HCT116 (cell line): ENCODE data around the gene SPR. TPM values are rescaled to one million over a fixed set of nuclear protein-coding genes. Genes with fewer than 3 reads are reported as not detected.
A peak's percentile ranks its signal among the peaks of the same experiment; 100 is the strongest.

Experiments used
- ATAC-seq: fragments of 200-7000 bp; cut with Tn5 transposase; 2 replicates; pipeline ENCODE4 v1.9.1; 2020; ENCODE audit warnings: mild to moderate bottlenecking, moderate library complexity
- BruUV-seq: library from RNA; stranded (reverse); fragments of 400-500 nt; replicated peaks from 2 replicates; lab custom pipeline; 2021; lab: Mats Ljungman, UMichigan
- CTCF ChIA-PET: fragments of 300-600 bp; sonication (Branson Sonifier 250); formaldehyde crosslinking; loops from one replicate; lab custom pipeline; 2021; ENCODE audit warnings: antibody characterized with exemption; lab: Charles Lee
- POLR2A ChIA-PET: fragments of 300-600, 350-600 bp; sonication (Branson Sonifier 250); formaldehyde crosslinking; loops from one replicate; lab custom pipeline; 2021; ENCODE audit warnings: antibody characterized with exemption; lab: Charles Lee
- RAD21 ChIA-PET, 2 experiments: fragments of 300-600 bp; sonication (Branson Sonifier 250); formaldehyde crosslinking; loops; one replicate each; lab custom pipeline; 2023; ENCODE audit warnings: low total read pairs in 2 of 2; ENCODE audit not compliant: uncharacterized antibody in 2 of 2, unreplicated experiment in 2 of 2, low non-redundant PET in 1 of 2; lab: Charles Lee
- DNase-seq: peaks from one replicate; pipeline ENCODE4 v3.0.0-alpha.2; 2010; ENCODE audit warnings: low read depth, low spot score
- H2AFZ ChIP-seq: fragments of 200-600 bp; shearing (Covaris generic), sonication (generic); 2 replicates; pipeline ENCODE4 v1.6.1; 2017; ENCODE audit warnings: low read depth, mixed run types, mixed read lengths, antibody characterized with exemption, low read length; ENCODE audit not compliant: poor library complexity, severe bottlenecking
- H3K27ac ChIP-seq: 2 replicates; pipeline ENCODE4 v1.5.1; 2012; ENCODE audit warnings: low read depth, low read length
- H3K27me3 ChIP-seq: fragments of 200-600 bp; sonication (generic); 2 replicates; pipeline ENCODE4 v1.6.1; 2016; ENCODE audit warnings: mixed run types, low read length, mixed read lengths; ENCODE audit not compliant: insufficient read depth
- H3K36me3 ChIP-seq, 2 experiments: fragments of 200-500 bp in 1 of 2; fragments of 200-600 bp in 1 of 2; sonication (Bioruptor generic) in 1 of 2; sonication (generic) in 1 of 2; 2 replicates each; pipeline versions ENCODE4 v1.5.1 to v1.6.1; 2014 to 2016; ENCODE audit warnings: low read length in 2 of 2, inconsistent platforms in 1 of 2, mixed read lengths in 1 of 2, mixed run types in 1 of 2; ENCODE audit not compliant: insufficient read depth in 2 of 2, control insufficient read depth in 1 of 2
- H3K4me1 ChIP-seq, 2 experiments: fragments of 200-600 bp in 1 of 2; sonication (generic) in 1 of 2; 2 replicates each; pipeline versions ENCODE4 v1.5.1 to v1.6.1; 2012 to 2017; ENCODE audit warnings: low read length in 2 of 2, inconsistent platforms in 1 of 2, mild to moderate bottlenecking in 1 of 2, mixed read lengths in 1 of 2, mixed run types in 1 of 2, moderate library complexity in 1 of 2; ENCODE audit not compliant: insufficient read depth in 2 of 2, control insufficient read depth in 1 of 2
- H3K4me2 ChIP-seq: fragments of 200-600 bp; sonication (generic); 2 replicates; pipeline ENCODE4 v1.6.1; 2017; ENCODE audit warnings: mixed run types, low read length, mixed read lengths
- H3K4me3 ChIP-seq, 2 experiments: fragments of 200-600 bp in 1 of 2; sonication (generic) in 1 of 2; replicated peaks in 1 of 2; 2 replicates each; pipeline ENCODE4 v1.5.1; 2011 to 2016; ENCODE audit warnings: low read length in 2 of 2, control low read depth in 1 of 2, low read depth in 1 of 2, mild to moderate bottlenecking in 1 of 2, mixed read lengths in 1 of 2, mixed run types in 1 of 2
- H3K79me2 ChIP-seq: fragments of 200-600 bp; sonication (generic); 2 replicates; pipeline ENCODE4 v1.6.1; 2017; ENCODE audit warnings: mild to moderate bottlenecking, mixed run types, low read length, moderate library complexity, mixed read lengths; ENCODE audit not compliant: insufficient read depth
- H3K9ac ChIP-seq: fragments of 200-600 bp; sonication (generic); 2 replicates; pipeline ENCODE4 v1.6.1; 2016; ENCODE audit warnings: low read length, mixed read lengths
- H3K9me2 ChIP-seq: fragments of 200-600 bp; sonication (generic), shearing (Covaris generic); 2 replicates; pipeline ENCODE4 v1.6.1; 2017; ENCODE audit warnings: mixed run types, mild to moderate bottlenecking, moderate library complexity; ENCODE audit not compliant: insufficient read depth
- H3K9me3 ChIP-seq, 2 experiments: fragments of 200-500 bp in 1 of 2; fragments of 200-600 bp in 1 of 2; sonication (Bioruptor generic) in 1 of 2; sonication (generic) in 1 of 2; 2 replicates each; pipeline ENCODE4 v1.6.1; 2014 to 2017; ENCODE audit warnings: low read length in 2 of 2, mixed read lengths in 2 of 2, inconsistent platforms in 1 of 2, low read depth in 1 of 2, mild to moderate bottlenecking in 1 of 2, mixed run types in 1 of 2, moderate library complexity in 1 of 2; ENCODE audit not compliant: control insufficient read depth in 1 of 2, insufficient read depth in 1 of 2
- H4K20me1 ChIP-seq: fragments of 200-600 bp; sonication (generic), shearing (Covaris generic); 2 replicates; pipeline ENCODE4 v1.6.1; 2017; ENCODE audit warnings: mixed run types, mild to moderate bottlenecking, moderate library complexity; ENCODE audit not compliant: insufficient read depth
- FOSL1 ChIP-seq: IDR thresholded peaks from 2 replicates; pipeline ENCODE4 v1.6.1; 2012; ENCODE audit warnings: low read depth
- JUND ChIP-seq: IDR thresholded peaks from 2 replicates; pipeline ENCODE4 v1.6.1; 2012
- intact Hi-C: fragments of 100-400 bp; cut with micrococcal nuclease; formaldehyde crosslinking; loops from 2 replicates; pipeline ENCODE4 v1.10.0; 2022
- total RNA-seq: library from RNA; stranded (reverse); gene quantifications from one replicate; pipeline ENCODE4 v1.2.1, GENCODE V29; 2021; ENCODE audit not compliant: unreplicated experiment
- TF ChIP-seq, protein P1 (sequence below), 3 experiments: fragments of 200-600 bp in 1 of 3; sonication (generic) in 1 of 3; IDR thresholded peaks in 2 of 3; conservative IDR thresholded peaks in 1 of 3; 2 replicates each; pipeline ENCODE4 v1.5.1; 2012 to 2017; ENCODE audit warnings: low read depth in 2 of 3, low read length in 2 of 3, antibody characterized with exemption in 1 of 3, borderline replicate concordance in 1 of 3, control low read depth in 1 of 3, mild to moderate bottlenecking in 1 of 3, mixed read lengths in 1 of 3, mixed run types in 1 of 3, moderate library complexity in 1 of 3; ENCODE audit not compliant: insufficient read depth in 1 of 3

The SPR gene
- total RNA-seq, 1 experiment from 2014 or later = 66.9 TPM

DNA sequence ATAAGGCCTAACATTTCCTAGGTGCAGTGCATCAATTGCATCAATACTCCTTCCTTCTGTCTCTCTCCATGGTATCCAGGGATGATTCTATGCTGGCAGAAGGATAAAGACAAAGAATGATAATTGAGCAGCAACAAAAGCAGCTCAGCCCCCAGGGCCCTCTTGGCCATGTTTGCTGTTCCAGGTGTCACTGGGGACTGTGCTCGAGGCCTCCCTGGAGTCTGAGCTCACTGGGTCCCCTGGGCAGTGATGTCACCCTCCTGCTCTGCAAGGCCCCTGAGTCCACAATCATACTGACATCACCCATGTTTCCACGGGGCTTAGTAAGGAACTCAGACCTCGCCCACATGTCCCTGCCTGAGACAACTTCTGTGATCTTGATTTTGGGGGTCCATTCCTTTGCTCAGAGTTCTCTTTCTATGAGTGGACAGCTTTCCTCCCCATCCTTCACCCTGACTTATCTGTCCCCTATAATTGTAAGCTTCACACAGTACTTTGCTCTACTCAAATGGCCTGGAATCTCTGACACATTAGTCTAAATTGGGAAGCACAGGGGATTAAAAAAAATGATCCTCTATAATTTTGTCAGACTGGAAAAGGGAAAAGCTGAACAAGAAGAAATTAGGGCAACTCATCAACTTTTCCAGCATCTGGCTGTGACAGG lies 45.6 kb upstream of the SPR start:
- ChIA-PET RAD21 (no interaction called here), CTCF (interaction anchor here (0.9 to 1.4 kb wide), 2 partner anchors 18 to 21 kb away, joined by 3 read pairs; no protein-coding TSS in a partner anchor), POLR2A (no interaction called here)
- no peak overlapping the region for H2AFZ ChIP-seq
- no peak for DNase-seq
- H3K27me3 ChIP-seq = no peaks in the 10 kb centered on the region
- peaks cover 5% of the 10 kb centered on the region; the same call in 1 of the 2 replicates for H3K9me2 ChIP-seq
- no peaks in the 10 kb centered on the region for H3K36me3 ChIP-seq
- H3K9ac ChIP-seq = no peak overlapping the region
- no peak for ATAC-seq
- no peak overlapping the region for H3K4me3 ChIP-seq
- no TSS peak for BruUV-seq
- no peaks in the 10 kb centered on the region for H3K4me1 ChIP-seq
- H3K27ac ChIP-seq = no peak overlapping the region
- no peak overlapping the region for H3K4me2 ChIP-seq
- H3K9me3 ChIP-seq = no peaks in the 10 kb centered on the region
- no peaks in the 10 kb centered on the region for H4K20me1 ChIP-seq
- no peak for TF ChIP-seq JUND
- TF ChIP-seq, all 23 proteins: peak for 0
- H3K79me2 ChIP-seq = no peaks in the 10 kb centered on the region
- intact Hi-C loops = no loop called here

GRCh38 chr2:72843301-72843700 lies 43.9 kb upstream of the SPR start:
- no peaks in the 10 kb centered on the region for H3K9me3 ChIP-seq

More at GRCh38 chr2:72843301-72843700, 43.9 kb upstream of the SPR start:
- BruUV-seq = no TSS peak
- H3K9me2 ChIP-seq = no peaks in the 10 kb centered on the region
- H3K27me3 ChIP-seq = no peaks in the 10 kb centered on the region
- H2AFZ ChIP-seq = no peak overlapping the region
- H3K9ac ChIP-seq = no peak overlapping the region
- CTCF ChIA-PET = no interaction called here
- RAD21 ChIA-PET = no interaction called here
- no peaks in the 10 kb centered on the region for H3K79me2 ChIP-seq
- H3K36me3 ChIP-seq = no peaks in the 10 kb centered on the region
- H3K4me3 ChIP-seq = no peak overlapping the region
- 0 out of 2 replicates have a peak, but pooled peaks have one; percentile 44 for ATAC-seq
- no peak overlapping the region for H3K27ac ChIP-seq
- no peaks in the 10 kb centered on the region for H3K4me1 ChIP-seq
- intact Hi-C loops = no loop called here
- no peak for TF ChIP-seq FOSL1
- TF ChIP-seq, protein P1, sequence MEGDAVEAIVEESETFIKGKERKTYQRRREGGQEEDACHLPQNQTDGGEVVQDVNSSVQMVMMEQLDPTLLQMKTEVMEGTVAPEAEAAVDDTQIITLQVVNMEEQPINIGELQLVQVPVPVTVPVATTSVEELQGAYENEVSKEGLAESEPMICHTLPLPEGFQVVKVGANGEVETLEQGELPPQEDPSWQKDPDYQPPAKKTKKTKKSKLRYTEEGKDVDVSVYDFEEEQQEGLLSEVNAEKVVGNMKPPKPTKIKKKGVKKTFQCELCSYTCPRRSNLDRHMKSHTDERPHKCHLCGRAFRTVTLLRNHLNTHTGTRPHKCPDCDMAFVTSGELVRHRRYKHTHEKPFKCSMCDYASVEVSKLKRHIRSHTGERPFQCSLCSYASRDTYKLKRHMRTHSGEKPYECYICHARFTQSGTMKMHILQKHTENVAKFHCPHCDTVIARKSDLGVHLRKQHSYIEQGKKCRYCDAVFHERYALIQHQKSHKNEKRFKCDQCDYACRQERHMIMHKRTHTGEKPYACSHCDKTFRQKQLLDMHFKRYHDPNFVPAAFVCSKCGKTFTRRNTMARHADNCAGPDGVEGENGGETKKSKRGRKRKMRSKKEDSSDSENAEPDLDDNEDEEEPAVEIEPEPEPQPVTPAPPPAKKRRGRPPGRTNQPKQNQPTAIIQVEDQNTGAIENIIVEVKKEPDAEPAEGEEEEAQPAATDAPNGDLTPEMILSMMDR (IDR thresholded peaks at IDR 0.05 in 2 of 3, conservative IDR thresholded peaks at IDR 0.05 in 1 of 3; ENCODE audit: borderline replicate concordance in 1 of 3, insufficient read depth in 1 of 3, low read depth in 2 of 3, low read length in 2 of 3) = peak in 2 of 3 experiments; percentile 15 to 21; a peak in 1 of 6 replicates
- H4K20me1 ChIP-seq = no peaks in the 10 kb centered on the region
- no peak for DNase-seq
- POLR2A ChIA-PET = no interaction called here
- H3K4me2 ChIP-seq = no peak overlapping the region
